Psoas muscle (tissue), 8 donors: Measurements from ENCODE around the gene SLC39A11. TPM values are rescaled to one million over a fixed set of nuclear protein-coding genes. Genes with fewer than 3 reads are reported as not detected.

Source experiments
- ATAC-seq, 4 donors: fragments of 200-7000 bp; cut with Tn5 transposase; one replicate each; pipeline ENCODE4 v1.9.1; 2020; ENCODE audit warnings: moderate library complexity in 3 of 4, mild to moderate bottlenecking in 2 of 4
- DNase-seq, 2 donors: peaks; one replicate each; pipeline ENCODE4 v3.0.0-alpha.2; 2020
- H3K27ac ChIP-seq: fragments of 200-600 bp; one replicate; pipeline ENCODE4 v1.8.0; 2022
- H3K27me3 ChIP-seq, 3 donors: fragments of 200-600 bp in 1 of 3; one replicate each; pipeline versions ENCODE4 v1.6.1 to v1.8.0; 2013 to 2022; ENCODE audit warnings: low read length in 2 of 3, mild to moderate bottlenecking in 2 of 3, moderate library complexity in 1 of 3; ENCODE audit not compliant: insufficient read depth in 3 of 3
- H3K36me3 ChIP-seq, 2 donors: fragments of 200-600 bp in 1 of 2; one replicate each; pipeline versions ENCODE4 v1.6.1 to v1.8.0; 2013 to 2022; ENCODE audit warnings: low read depth in 1 of 2, mild to moderate bottlenecking in 1 of 2, moderate library complexity in 1 of 2; ENCODE audit not compliant: insufficient read depth in 1 of 2
- H3K4me1 ChIP-seq: fragments of 200-600 bp; one replicate; pipeline ENCODE4 v1.8.0; 2022
- H3K4me3 ChIP-seq: fragments of 200-600 bp; one replicate; pipeline ENCODE4 v1.8.0; 2022; ENCODE audit warnings: mild to moderate bottlenecking
- H3K9me3 ChIP-seq: fragments of 200-600 bp; one replicate; pipeline ENCODE4 v1.8.0; 2022
- WGBS, 3 donors: extraction: QIAGEN DNeasy Blood & Tissue Kit; methylation state at CpG; one replicate each; pipeline versions ENCODE4 v1.1.6 to v1.1.7; 2013; 5-methylcytosine and 5-hydroxymethylcytosine counted together
- intact Hi-C, 2 donors: fragments of 100-400 bp; cut with DNase I; formaldehyde crosslinking; loops; one replicate each; pipeline versions ENCODE4 v1.11.0 to v1.14.2; 2022
- polyA plus RNA-seq, 3 donors: library from polyadenylated mRNA; stranded (reverse); fragments of 200-250 nt; gene quantifications; one replicate each; pipeline ENCODE4 v1.2.3, GENCODE V29; 2013
- total RNA-seq, 4 donors: library from RNA; stranded (reverse); fragmentation: NEBNext Ultra II Directional in 2 of 4; extraction: Animal tissue kit (Norgen Biotek cat#: 25700) in 2 of 4; gene quantifications; one replicate each; pipeline versions ENCODE4 v1.2.1 to v1.2.4, GENCODE V29; 2021 to 2023
- TF ChIP-seq, protein P1 (sequence below): fragments of 200-600 bp; IDR thresholded peaks from one replicate; pipeline ENCODE4 v1.8.0; 2022; ENCODE audit warnings: antibody characterized with exemption
- donor health status: healthy with polysubstance abuse.
- donor health status: DM: no; HTN: no; CAD: no; lungs with moderate emphysema.
- donor health status: Bipolar disorder and iron deficiency.
- donor health status: healthy.
- donor health status: DM: yes; HTN: yes; CAD: no.
- donor health status: DM: no; HTN: no; CAD: no.
- donor health status: DM: no; HTN: no; CAD: no.
- donor health status: DM: yes; HTN: yes; CAD: no.

Gene SLC39A11
- total and polyA plus RNA-seq, 7 donors = 1.6 to 9.7 (median 7.9) TPM

DNA sequence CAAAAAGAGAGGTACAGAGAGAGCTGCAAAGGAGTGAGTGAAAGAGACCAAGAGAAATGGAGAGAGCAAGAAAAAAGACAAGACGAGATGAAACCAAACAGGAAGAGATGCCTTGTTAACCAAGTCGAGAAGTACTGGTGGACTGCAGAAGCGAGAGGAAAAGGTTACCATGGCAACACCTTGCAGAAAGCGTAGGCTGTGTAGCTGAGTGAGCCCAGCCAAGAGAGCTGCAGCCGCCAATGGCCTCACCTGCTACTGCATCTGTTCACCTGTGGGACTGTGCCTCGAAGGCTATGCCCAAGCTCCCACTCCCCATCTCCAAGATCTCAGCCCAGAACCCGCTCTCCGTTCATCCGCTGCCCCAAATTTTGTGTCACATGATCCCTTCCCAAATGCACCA lies 161.3 kb downstream of the SLC39A11 start:
- H3K36me3 ChIP-seq = no peaks in the 10 kb centered on the region
- intact Hi-C loops = no loop called here
- no peaks in the 10 kb centered on the region for H3K4me1 ChIP-seq
- no peaks in the 10 kb centered on the region for H3K9me3 ChIP-seq
- TF ChIP-seq, protein P1, sequence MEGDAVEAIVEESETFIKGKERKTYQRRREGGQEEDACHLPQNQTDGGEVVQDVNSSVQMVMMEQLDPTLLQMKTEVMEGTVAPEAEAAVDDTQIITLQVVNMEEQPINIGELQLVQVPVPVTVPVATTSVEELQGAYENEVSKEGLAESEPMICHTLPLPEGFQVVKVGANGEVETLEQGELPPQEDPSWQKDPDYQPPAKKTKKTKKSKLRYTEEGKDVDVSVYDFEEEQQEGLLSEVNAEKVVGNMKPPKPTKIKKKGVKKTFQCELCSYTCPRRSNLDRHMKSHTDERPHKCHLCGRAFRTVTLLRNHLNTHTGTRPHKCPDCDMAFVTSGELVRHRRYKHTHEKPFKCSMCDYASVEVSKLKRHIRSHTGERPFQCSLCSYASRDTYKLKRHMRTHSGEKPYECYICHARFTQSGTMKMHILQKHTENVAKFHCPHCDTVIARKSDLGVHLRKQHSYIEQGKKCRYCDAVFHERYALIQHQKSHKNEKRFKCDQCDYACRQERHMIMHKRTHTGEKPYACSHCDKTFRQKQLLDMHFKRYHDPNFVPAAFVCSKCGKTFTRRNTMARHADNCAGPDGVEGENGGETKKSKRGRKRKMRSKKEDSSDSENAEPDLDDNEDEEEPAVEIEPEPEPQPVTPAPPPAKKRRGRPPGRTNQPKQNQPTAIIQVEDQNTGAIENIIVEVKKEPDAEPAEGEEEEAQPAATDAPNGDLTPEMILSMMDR = no peak
- DNase-seq (no peak), ATAC-seq (no peak)
- no peak overlapping the region for H3K27ac ChIP-seq
- no peaks in the 10 kb centered on the region for H3K27me3 ChIP-seq
- H3K4me3 ChIP-seq = no peak overlapping the region
- WGBS, 3 donors = 79 to 85% (median 80%) methylated on average over 9 of the region's 9 CpGs

DNA sequence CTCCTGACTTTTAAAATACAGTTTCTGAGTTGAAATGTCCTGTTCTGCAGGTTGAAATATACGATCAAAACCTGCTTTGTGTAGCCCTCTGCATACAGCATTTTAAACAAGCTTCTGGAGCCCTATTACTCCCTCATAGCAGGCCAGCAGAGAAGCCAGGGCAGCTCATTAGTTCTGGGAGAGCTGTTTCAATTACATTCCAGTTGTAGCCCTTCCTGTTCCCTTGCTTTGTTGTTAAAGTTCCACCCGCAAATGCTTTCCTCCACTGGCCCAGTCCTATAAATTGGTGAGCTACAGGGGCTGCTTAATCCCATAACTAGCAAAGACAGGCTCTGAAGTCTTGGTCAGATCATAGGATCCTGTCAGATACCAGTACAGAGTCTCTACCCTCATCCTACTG lies 162.5 kb downstream of the SLC39A11 start:
- no peak for DNase-seq
- ATAC-seq = no peak
- Histone ChIP-seq H3K36me3 (no peaks in the 10 kb centered on the region), H3K4me3 (no peak overlapping the region), H3K27me3 (no peaks in the 10 kb centered on the region), H3K9me3 (no peaks in the 10 kb centered on the region), H3K4me1 (no peaks in the 10 kb centered on the region), H3K27ac (no peak overlapping the region)
- intact Hi-C loops = no loop called here
- TF ChIP-seq, protein P1 = no peak
- WGBS, 3 donors = 81 to 92% (median 86%) methylated on average over 2 of the region's 2 CpGs

DNA sequence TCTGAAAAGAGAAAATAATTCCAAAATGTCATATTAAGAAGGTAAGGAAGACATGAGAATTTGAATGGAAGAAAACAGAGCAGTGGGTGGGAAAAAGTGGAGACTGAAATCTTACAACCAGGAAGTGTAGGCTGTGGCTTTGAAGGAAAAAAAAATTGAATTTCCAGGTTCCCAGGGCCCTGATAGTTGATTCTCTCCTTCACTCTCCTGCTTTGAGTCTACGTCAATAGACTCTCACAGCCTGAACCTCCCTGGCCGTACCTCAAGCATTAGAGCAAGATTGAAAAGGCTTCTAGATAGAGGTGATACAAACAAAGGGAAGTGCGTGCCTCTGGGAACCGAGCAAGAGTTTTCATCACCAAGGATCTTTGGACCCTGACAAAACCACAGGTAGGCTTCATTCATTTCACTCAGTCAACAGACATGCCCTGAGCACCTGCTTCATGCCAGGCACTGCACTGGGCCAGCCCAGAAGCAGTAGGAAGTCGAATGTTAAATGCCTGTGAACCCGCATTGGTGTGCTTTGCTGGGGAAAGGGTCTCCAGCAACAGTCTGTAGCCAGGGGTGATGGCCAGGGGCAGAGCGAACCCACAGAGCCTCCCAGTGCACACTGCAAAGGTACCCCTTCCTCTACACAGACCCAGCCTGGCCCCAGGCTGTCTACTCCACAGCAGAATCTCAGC lies 163.9 kb downstream of the SLC39A11 start:
- ATAC-seq (no peak), DNase-seq (no peak)
- Histone ChIP-seq H3K27me3 (no peaks in the 10 kb centered on the region), H3K9me3 (no peaks in the 10 kb centered on the region), H3K4me3 (no peak overlapping the region), H3K27ac (no peak overlapping the region), H3K4me1 (no peaks in the 10 kb centered on the region), H3K36me3 (no peaks in the 10 kb centered on the region)
- WGBS, 3 donors = 92 to 97% (median 96%) methylated on average over 7 of the region's 7 CpGs
- TF ChIP-seq, protein P1 = no peak
- intact Hi-C loops = no loop called here

DNA sequence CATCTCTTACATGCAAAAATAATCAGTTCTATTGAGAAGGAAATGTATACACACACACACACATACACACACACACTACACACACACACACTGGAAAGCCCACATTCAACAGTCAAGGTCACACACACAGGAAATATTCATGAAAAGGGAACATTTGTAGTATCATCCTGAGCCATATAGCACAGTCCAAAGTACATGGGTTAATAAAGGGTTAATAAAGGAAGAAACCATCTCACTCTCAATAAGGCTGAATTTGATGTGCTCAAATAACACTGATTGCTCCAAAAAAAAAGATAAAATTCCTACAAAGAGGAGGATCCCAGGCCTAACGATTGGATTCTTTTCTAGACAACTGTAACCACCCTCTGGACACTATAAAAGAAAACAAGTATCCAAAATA lies 164.7 kb downstream of the SLC39A11 start:
- no peaks in the 10 kb centered on the region for H3K9me3 ChIP-seq
- H3K27ac ChIP-seq = no peak overlapping the region
- intact Hi-C loops = no loop called here
- H3K27me3 ChIP-seq = no peaks in the 10 kb centered on the region
- ATAC-seq (no peak), DNase-seq (no peak)
- H3K36me3 ChIP-seq = no peaks in the 10 kb centered on the region
- H3K4me3 ChIP-seq = no peak overlapping the region
- H3K4me1 ChIP-seq = no peaks in the 10 kb centered on the region
- TF ChIP-seq, protein P1 = no peak
- WGBS, 3 donors = 18 to 32% (median 29%) methylated on average over 1 of the region's 1 CpG

DNA sequence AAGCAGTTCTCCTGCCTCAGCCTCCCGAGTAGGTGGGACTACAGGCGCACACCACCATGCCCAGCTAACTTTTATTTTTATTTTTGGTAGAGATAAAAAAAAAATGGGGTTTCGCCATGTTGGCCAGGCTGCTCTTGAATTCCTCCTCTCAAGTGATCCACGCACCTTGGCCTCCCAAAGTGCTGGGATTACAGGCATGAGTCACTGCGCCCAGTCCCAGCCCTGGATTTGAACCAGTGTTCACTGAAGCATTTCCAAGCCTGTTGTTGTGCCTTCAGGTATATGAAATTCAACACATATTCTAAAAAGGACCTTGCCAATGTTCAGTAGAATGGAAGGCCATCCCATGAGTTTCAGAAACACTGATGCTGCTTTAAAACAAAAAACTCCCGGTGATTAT lies 165.3 kb downstream of the SLC39A11 start:
- no peak for DNase-seq
- intact Hi-C loops = no loop called here
- Histone ChIP-seq H3K9me3 (no peaks in the 10 kb centered on the region), H3K4me1 (no peaks in the 10 kb centered on the region), H3K27ac (no peak overlapping the region), H3K4me3 (no peak overlapping the region), H3K36me3 (no peaks in the 10 kb centered on the region), H3K27me3 (no peaks in the 10 kb centered on the region)
- TF ChIP-seq, protein P1 = no peak
- ATAC-seq = no peak
- 82 to 87% (median 85%) methylated on average over 6 of the region's 6 CpGs for whole genome bisulfite sequencing, 3 donors
